GM13977 (cell line): ENCODE measurements around the gene EGFL7.

Source experiments
- DNase-seq: peaks from one replicate; pipeline ENCODE4 v3.0.0; 2012; ENCODE audit warnings: low spot score
- CTCF ChIP-seq: IDR thresholded peaks from 2 replicates; pipeline ENCODE4 v1.5.1; 2012; ENCODE audit warnings: mild to moderate bottlenecking, control low read depth; ENCODE audit not compliant: insufficient read depth; ENCODE audit errors: extremely low read depth, missing control alignments
- in situ Hi-C: fragments of 300-500 bp; cut with MboI; formaldehyde crosslinking; loops from one replicate; pipeline ENCODE4 v1.12.0; 2022; ENCODE audit warnings: low sequenced_read_pairs, low pct_unique_long_range_greater_than_20kb, mixed read lengths, inconsistent platforms; ENCODE audit not compliant: unreplicated experiment

The EGFL7 gene

GRCh38 chr9:136720898-136721338 lies 58.2 kb downstream of the EGFL7 start:
- TF ChIP-seq CTCF = no peak
- in situ Hi-C loops = no loop called here
- DNase-seq = no peak

GRCh38 chr9:136721339-136722092 lies 58.8 kb downstream of the EGFL7 start:
- in situ Hi-C loops = no loop called here
- no peak for TF ChIP-seq CTCF
- no peak for DNase-seq
